ENCODE results near the gene INTS1. TPM values are rescaled to one million over a fixed set of nuclear protein-coding genes. Genes with fewer than 3 reads are reported as not detected.
A peak's percentile ranks its signal among the peaks of the same experiment; 100 is the strongest.

INTS1 gene
- total and polyA plus RNA-seq, 4 experiments from 2014 or later, result 6.0 to 137 (median 82.2) TPM

GRCh38 chr7:1485156-1485555, 19.0 kb downstream of the INTS1 start:
- CTCF ChIA-PET (ENCODE audit: partially characterized antibody), result interaction anchor here (1.4 kb wide), 1 partner anchor 11 kb away, joined by 6 read pairs; no protein-coding TSS in a partner anchor
- H3K27me3 Mint-ChIP-seq, result no peaks in the 10 kb centered on the region

GRCh38 chr7:1484569-1484968, 19.6 kb downstream of the INTS1 start:
- H3K27ac Mint-ChIP-seq, result peak overlapping the region in 1 of 7 donors; percentile 19
- H3K27me3 ChIP-seq (ENCODE audit: insufficient read depth, low read length), result no peaks in the 10 kb centered on the region
- H3K9me3 Mint-ChIP-seq, result no peaks in the 10 kb centered on the region
- H3K4me3 ChIP-seq (ENCODE audit: low read length in 2 of 2), result no peak overlapping the region
- H3K36me3 ChIP-seq (ENCODE audit: insufficient read depth, low read length), result peaks cover 38% of the 10 kb centered on the region
- H3K4me1 Mint-ChIP-seq, result peaks cover 0 to 4% (median 2%) of the 10 kb centered on the region in 4 donors
- H3K36me3 Mint-ChIP-seq, result peaks cover 15 to 32% of the 10 kb centered on the region in 2 donors
- H3K4me3 Mint-ChIP-seq, result no peak overlapping the region
- intact Hi-C loops (cut with micrococcal nuclease), result no loop called here
- DNase-seq, result no peak
- H3K27ac ChIP-seq (ENCODE audit: low read depth, low read length), result no peak overlapping the region
- POLR2A ChIA-PET (ENCODE audit: partially characterized antibody), result no interaction called here
- H3K9me3 ChIP-seq (ENCODE audit: control insufficient read depth in 1 of 2, low read length in 2 of 2), result no peaks in the 10 kb centered on the region
- H3K27me3 Mint-ChIP-seq, result no peaks in the 10 kb centered on the region
- H3K4me1 ChIP-seq (ENCODE audit: insufficient read depth, low read length), result no peaks in the 10 kb centered on the region
- CTCF ChIA-PET (ENCODE audit: partially characterized antibody), result no interaction called here

More at GRCh38 chr7:1485156-1485555, 19.0 kb downstream of the INTS1 start:
- H3K27ac Mint-ChIP-seq, result no peak overlapping the region
- intact Hi-C loops (cut with micrococcal nuclease), result no loop called here
- Histone ChIP-seq H3K9me3 (ENCODE audit: control insufficient read depth in 1 of 2, low read length in 2 of 2) (no peaks in the 10 kb centered on the region), H3K4me1 (ENCODE audit: insufficient read depth, low read length) (no peaks in the 10 kb centered on the region), H3K4me3 (ENCODE audit: low read length in 2 of 2) (no peak overlapping the region), H3K27ac (ENCODE audit: low read depth, low read length) (no peak overlapping the region), H3K36me3 (ENCODE audit: insufficient read depth, low read length) (peaks cover 38% of the 10 kb centered on the region), H3K27me3 (ENCODE audit: insufficient read depth, low read length) (no peaks in the 10 kb centered on the region)
- POLR2A ChIA-PET (ENCODE audit: partially characterized antibody), result no interaction called here
- DNase-seq, result no peak
- no peak overlapping the region for H3K4me3 Mint-ChIP-seq
- H3K36me3 Mint-ChIP-seq, result peaks cover 15 to 36% of the 10 kb centered on the region in 2 donors
- H3K9me3 Mint-ChIP-seq, result no peaks in the 10 kb centered on the region
- H3K4me1 Mint-ChIP-seq, result peaks cover 0 to 4% (median 2%) of the 10 kb centered on the region in 4 donors

- ChIA-PET CTCF (ENCODE audit: partially characterized antibody) (no interaction called here), POLR2A (ENCODE audit: partially characterized antibody) (interaction anchor here (0.6 kb wide), 1 partner anchor 13 kb away, joined by 3 read pairs; no protein-coding TSS in a partner anchor)
- Histone ChIP-seq H3K27ac (ENCODE audit: low read depth, low read length) (no peak overlapping the region), H3K36me3 (ENCODE audit: insufficient read depth, low read length) (peaks cover 35% of the 10 kb centered on the region), H3K4me3 (ENCODE audit: low read length in 2 of 2) (no peak overlapping the region), H3K4me1 (ENCODE audit: insufficient read depth, low read length) (no peaks in the 10 kb centered on the region), H3K9me3 (ENCODE audit: control insufficient read depth in 1 of 2, low read length in 2 of 2) (no peaks in the 10 kb centered on the region), H3K27me3 (ENCODE audit: insufficient read depth, low read length) (no peaks in the 10 kb centered on the region)
- H3K27ac Mint-ChIP-seq, result no peak overlapping the region
- H3K36me3 Mint-ChIP-seq, result peaks cover 12 to 28% of the 10 kb centered on the region in 2 donors
- intact Hi-C loops (cut with micrococcal nuclease), result no loop called here
- no peaks in the 10 kb centered on the region for H3K27me3 Mint-ChIP-seq
- no peaks in the 10 kb centered on the region for H3K9me3 Mint-ChIP-seq
- DNase-seq, result no peak
- no peak overlapping the region for H3K4me3 Mint-ChIP-seq
- peaks cover 0 to 4% (median 2%) of the 10 kb centered on the region in 4 donors for H3K4me1 Mint-ChIP-seq
Measured at GRCh38 chr7:1483536-1484505, 20.4 kb downstream of the INTS1 start.

- Histone ChIP-seq H3K4me3 (ENCODE audit: low read length in 2 of 2) (no peak overlapping the region), H3K27me3 (ENCODE audit: insufficient read depth, low read length) (no peaks in the 10 kb centered on the region), H3K4me1 (ENCODE audit: insufficient read depth, low read length) (no peaks in the 10 kb centered on the region), H3K9me3 (ENCODE audit: control insufficient read depth in 1 of 2, low read length in 2 of 2) (no peaks in the 10 kb centered on the region), H3K36me3 (ENCODE audit: insufficient read depth, low read length) (peaks cover 27% of the 10 kb centered on the region), H3K27ac (ENCODE audit: low read depth, low read length) (no peak overlapping the region)
- H3K4me1 Mint-ChIP-seq, result peaks cover 0 to 4% (median 0%) of the 10 kb centered on the region in 4 donors
- H3K27ac Mint-ChIP-seq, result no peak overlapping the region
- no peak for DNase-seq
- no peaks in the 10 kb centered on the region for H3K27me3 Mint-ChIP-seq
- POLR2A ChIA-PET (ENCODE audit: partially characterized antibody), result interaction anchor here (0.6 kb wide), 1 partner anchor 12 kb away, joined by 3 read pairs; no protein-coding TSS in a partner anchor
- no peaks in the 10 kb centered on the region for H3K9me3 Mint-ChIP-seq
- CTCF ChIA-PET (ENCODE audit: partially characterized antibody), result no interaction called here
- H3K4me3 Mint-ChIP-seq, result no peak overlapping the region
- H3K36me3 Mint-ChIP-seq, result peaks cover 5 to 20% of the 10 kb centered on the region in 2 donors
- intact Hi-C loops (cut with micrococcal nuclease), result no loop called here
Measured at GRCh38 chr7:1483079-1483478, 21.1 kb downstream of the INTS1 start.

- peaks cover 5 to 22% of the 10 kb centered on the region in 2 donors for H3K36me3 Mint-ChIP-seq
- intact Hi-C loops (cut with micrococcal nuclease), result no loop called here
Measured at GRCh38 chr7:1481300-1481699, 22.9 kb downstream of the INTS1 start.

GRCh38 chr7:1480670-1481069, 23.5 kb downstream of the INTS1 start:
- no peaks in the 10 kb centered on the region for H3K27me3 Mint-ChIP-seq
- Histone ChIP-seq H3K4me1 (ENCODE audit: insufficient read depth, low read length) (no peaks in the 10 kb centered on the region), H3K4me3 (ENCODE audit: low read length in 2 of 2) (no peak overlapping the region), H3K27me3 (ENCODE audit: insufficient read depth, low read length) (no peaks in the 10 kb centered on the region), H3K27ac (ENCODE audit: low read depth, low read length) (no peak overlapping the region), H3K9me3 (ENCODE audit: control insufficient read depth in 1 of 2, low read length in 2 of 2) (no peaks in the 10 kb centered on the region), H3K36me3 (ENCODE audit: insufficient read depth, low read length) (peaks cover 20% of the 10 kb centered on the region)
- no peak overlapping the region for H3K4me3 Mint-ChIP-seq
- H3K36me3 Mint-ChIP-seq, result peaks cover 5 to 19% of the 10 kb centered on the region in 2 donors
- H3K9me3 Mint-ChIP-seq, result no peaks in the 10 kb centered on the region
- H3K4me1 Mint-ChIP-seq, result peaks cover 0 to 4% (median 0%) of the 10 kb centered on the region in 4 donors
- no peak for DNase-seq
- intact Hi-C loops (cut with micrococcal nuclease), result no loop called here
- POLR2A ChIA-PET (ENCODE audit: partially characterized antibody), result no interaction called here
- no peak overlapping the region for H3K27ac Mint-ChIP-seq
- CTCF ChIA-PET (ENCODE audit: partially characterized antibody), result no interaction called here

More at GRCh38 chr7:1481300-1481699, 22.9 kb downstream of the INTS1 start:
- Histone ChIP-seq H3K27me3 (ENCODE audit: insufficient read depth, low read length) (no peaks in the 10 kb centered on the region), H3K4me1 (ENCODE audit: insufficient read depth, low read length) (no peaks in the 10 kb centered on the region), H3K9me3 (ENCODE audit: control insufficient read depth in 1 of 2, low read length in 2 of 2) (no peaks in the 10 kb centered on the region), H3K4me3 (ENCODE audit: low read length in 2 of 2) (no peak overlapping the region), H3K36me3 (ENCODE audit: insufficient read depth, low read length) (peaks cover 20% of the 10 kb centered on the region), H3K27ac (ENCODE audit: low read depth, low read length) (no peak overlapping the region)
- Mint-ChIP-seq H3K4me1 (peaks cover 0 to 4% (median 0%) of the 10 kb centered on the region in 4 donors), H3K27ac (no peak overlapping the region), H3K27me3 (no peaks in the 10 kb centered on the region), H3K9me3 (no peaks in the 10 kb centered on the region), H3K4me3 (no peak overlapping the region)
- DNase-seq, result no peak
- CTCF ChIA-PET (ENCODE audit: partially characterized antibody), result no interaction called here
- POLR2A ChIA-PET (ENCODE audit: partially characterized antibody), result no interaction called here

- H3K4me1 ChIP-seq (ENCODE audit: insufficient read depth, low read length), result peaks cover 7% of the 10 kb centered on the region
- H3K36me3 ChIP-seq (ENCODE audit: insufficient read depth, low read length), result peaks cover 17% of the 10 kb centered on the region
- peaks cover 2 to 17% (median 7%) of the 10 kb centered on the region in 4 donors for H3K4me1 Mint-ChIP-seq
- H3K9me3 Mint-ChIP-seq, result no peaks in the 10 kb centered on the region
- POLR2A ChIA-PET (ENCODE audit: partially characterized antibody), result no interaction called here
- no peaks in the 10 kb centered on the region for H3K27me3 ChIP-seq (ENCODE audit: insufficient read depth, low read length)
- peaks cover 8 to 18% of the 10 kb centered on the region in 2 donors for H3K36me3 Mint-ChIP-seq
- no peak for DNase-seq
- intact Hi-C loops (cut with micrococcal nuclease), result no loop called here
- H3K27me3 Mint-ChIP-seq, result no peaks in the 10 kb centered on the region
- no peaks in the 10 kb centered on the region for H3K9me3 ChIP-seq (ENCODE audit: control insufficient read depth in 1 of 2, low read length in 2 of 2)
- H3K27ac Mint-ChIP-seq, result no peak overlapping the region
- no peak overlapping the region for H3K4me3 ChIP-seq (ENCODE audit: low read length in 2 of 2)
- H3K4me3 Mint-ChIP-seq, result no peak overlapping the region
- no peak overlapping the region for H3K27ac ChIP-seq (ENCODE audit: low read depth, low read length)
- CTCF ChIA-PET (ENCODE audit: partially characterized antibody), result no interaction called here
Measured at GRCh38 chr7:1479287-1479686, 24.9 kb downstream of the INTS1 start.
